Hepatocyte (in vitro differentiated cells): ENCODE results near the gene FADS3. TPM values are rescaled to one million over a fixed set of nuclear protein-coding genes. Genes with fewer than 3 reads are reported as not detected.
A peak's percentile ranks its signal among the peaks of the same experiment; 100 is the strongest.

Source experiments
- DNase-seq: peaks from one replicate; pipeline ENCODE4 v3.0.0-alpha.2; 2016; ENCODE audit warnings: low spot score
- H2AFZ ChIP-seq: fragments of 200-600 bp; sonication (generic); 2 replicates; pipeline ENCODE4 v1.6.0; 2016; ENCODE audit warnings: antibody characterized with exemption, mild to moderate bottlenecking
- H3K27ac ChIP-seq: fragments of 200-600 bp; sonication (generic); 2 replicates; pipeline ENCODE4 v1.5.1; 2016; ENCODE audit warnings: mild to moderate bottlenecking
- H3K27me3 ChIP-seq: fragments of 200-600 bp; sonication (generic); 2 replicates; pipeline ENCODE4 v1.6.1; 2016
- H3K36me3 ChIP-seq: fragments of 200-600 bp; sonication (generic); replicated peaks from 2 replicates; pipeline ENCODE4 v1.5.1; 2016; ENCODE audit warnings: low read depth; ENCODE audit not compliant: insufficient read depth
- H3K4me1 ChIP-seq: fragments of 200-600 bp; sonication (generic); 2 replicates; pipeline ENCODE4 v1.5.1; 2016; ENCODE audit warnings: mild to moderate bottlenecking, moderate library complexity; ENCODE audit not compliant: insufficient read depth
- H3K4me2 ChIP-seq: fragments of 200-600 bp; sonication (generic); 2 replicates; pipeline ENCODE4 v1.6.0; 2016
- H3K4me3 ChIP-seq: fragments of 200-600 bp; sonication (generic); 2 replicates; pipeline ENCODE4 v1.5.1; 2016; ENCODE audit warnings: mild to moderate bottlenecking
- H3K79me2 ChIP-seq: fragments of 200-600 bp; sonication (generic); 2 replicates; pipeline ENCODE4 v1.6.0; 2017; ENCODE audit warnings: mild to moderate bottlenecking
- H3K9me2 ChIP-seq: fragments of 200-600 bp; sonication (generic); replicated peaks from 2 replicates; pipeline ENCODE4 v1.6.0; 2017; ENCODE audit warnings: mild to moderate bottlenecking; ENCODE audit not compliant: insufficient read depth
- H3K9me3 ChIP-seq: fragments of 200-600 bp; sonication (generic); 2 replicates; pipeline ENCODE4 v1.5.1; 2016; ENCODE audit warnings: low read depth, mild to moderate bottlenecking
- H4K20me1 ChIP-seq: fragments of 200-600 bp; sonication (generic); 2 replicates; pipeline ENCODE4 v1.6.0; 2016; ENCODE audit warnings: mild to moderate bottlenecking; ENCODE audit not compliant: insufficient read depth, poor library complexity, severe bottlenecking
- CTCF ChIP-seq: fragments of 200-600 bp; sonication (generic); IDR thresholded peaks from 2 replicates; pipeline ENCODE4 v1.5.1; 2016; ENCODE audit warnings: antibody characterized with exemption, mild to moderate bottlenecking; ENCODE audit not compliant: poor library complexity
- EZH2 ChIP-seq: fragments of 200-600 bp; sonication (generic); IDR thresholded peaks from 2 replicates; pipeline ENCODE4 v1.6.1; 2016; ENCODE audit warnings: antibody characterized with exemption, mild to moderate bottlenecking, borderline replicate concordance
- EZH2phosphoT487 ChIP-seq: fragments of 200-600 bp; sonication (generic); IDR thresholded peaks from one replicate; pipeline ENCODE4 v1.6.1; 2018; ENCODE audit warnings: antibody characterized with exemption, mild to moderate bottlenecking, low read depth, moderate library complexity; ENCODE audit not compliant: unreplicated experiment, severe bottlenecking
- WGBS: methylation state at CpG from one replicate; pipeline ENCODE4 v1.1.6; 2016; ENCODE audit warnings: low lambda C conversion rate; ENCODE audit errors: missing lambda C conversion rate; 5-methylcytosine and 5-hydroxymethylcytosine counted together
- polyA plus RNA-seq: library from polyadenylated mRNA; unstranded; fragments of >200 nt; fragmentation: Nextera tagmentation; extraction: Ambion mirVana; gene quantifications from 2 replicates; pipeline ENCODE4 v1.2.1, GENCODE V29; 2016
- total RNA-seq: library from RNA; depleted of rRNA; stranded (reverse); fragments of >200 nt; gene quantifications from 2 replicates; pipeline ENCODE4 v1.2.3, GENCODE V29; 2014

The FADS3 gene
- total and polyA plus RNA-seq, 2 experiments from 2014 or later, result 19.4 to 37.0 TPM

- Histone ChIP-seq H3K27me3 (no peaks in the 10 kb centered on the region), H3K4me1 (peaks cover 42% of the 10 kb centered on the region), H3K36me3 (no peaks in the 10 kb centered on the region), H2AFZ (no peak overlapping the region), H3K9me2 (no peaks in the 10 kb centered on the region), H3K4me2 (peak overlapping the region; percentile 63), H3K79me2 (peaks cover 4% of the 10 kb centered on the region), H3K27ac (peak overlapping the region; percentile 97), H3K9me3 (no peaks in the 10 kb centered on the region), H4K20me1 (no peaks in the 10 kb centered on the region), H3K4me3 (no peak overlapping the region)
- peak; percentile 82 for DNase-seq
- WGBS, result 38% methylated on average over 6 of the region's 6 CpGs
- TF ChIP-seq EZH2 (no peak), CTCF (no peak), EZH2phosphoT487 (no peak)
These were observed 31.2 kb upstream of the FADS3 start for GRCh38 chr11:61922539-61922938.

- H3K79me2 ChIP-seq, result peaks cover 10% of the 10 kb centered on the region
- H3K4me2 ChIP-seq, result no peak overlapping the region
- H3K9me2 ChIP-seq, result no peaks in the 10 kb centered on the region
- no peak for DNase-seq
- H3K4me1 ChIP-seq, result peaks cover 42% of the 10 kb centered on the region
- no peaks in the 10 kb centered on the region for H3K36me3 ChIP-seq
- TF ChIP-seq EZH2phosphoT487, result no peak
- TF ChIP-seq CTCF, result no peak
- no peak for TF ChIP-seq EZH2
- no peaks in the 10 kb centered on the region for H3K9me3 ChIP-seq
- WGBS, result 92% methylated on average over 3 of the region's 3 CpGs
- no peak overlapping the region for H3K4me3 ChIP-seq
- H2AFZ ChIP-seq, result no peak overlapping the region
- H3K27ac ChIP-seq, result no peak overlapping the region
- H3K27me3 ChIP-seq, result no peaks in the 10 kb centered on the region
- no peaks in the 10 kb centered on the region for H4K20me1 ChIP-seq
These were observed 30.1 kb upstream of the FADS3 start for GRCh38 chr11:61921446-61921845.

GRCh38 chr11:61919705-61920631 is 28.6 kb upstream of the FADS3 start:
- H2AFZ ChIP-seq, result no peak overlapping the region
- H3K9me3 ChIP-seq, result no peaks in the 10 kb centered on the region
- H3K27ac ChIP-seq, result peak overlapping the region; percentile 61
- WGBS, result 47% methylated on average over 13 of the region's 13 CpGs
- no peaks in the 10 kb centered on the region for H4K20me1 ChIP-seq
- peak; percentile 64 for DNase-seq
- no peaks in the 10 kb centered on the region for H3K9me2 ChIP-seq
- no peak overlapping the region for H3K4me3 ChIP-seq
- H3K36me3 ChIP-seq, result no peaks in the 10 kb centered on the region
- no peaks in the 10 kb centered on the region for H3K27me3 ChIP-seq
- peaks cover 18% of the 10 kb centered on the region for H3K79me2 ChIP-seq
- peaks cover 42% of the 10 kb centered on the region for H3K4me1 ChIP-seq
- TF ChIP-seq EZH2, result no peak
- TF ChIP-seq EZH2phosphoT487, result no peak
- H3K4me2 ChIP-seq, result peak overlapping the region; percentile 57
